ENCODE data around the gene PCBP3. TPM values are rescaled to one million over a fixed set of nuclear protein-coding genes. Genes with fewer than 3 reads are reported as not detected.

The PCBP3 gene
- total RNA-seq, 1 experiment from 2014 or later: 0.23 TPM

DNA sequence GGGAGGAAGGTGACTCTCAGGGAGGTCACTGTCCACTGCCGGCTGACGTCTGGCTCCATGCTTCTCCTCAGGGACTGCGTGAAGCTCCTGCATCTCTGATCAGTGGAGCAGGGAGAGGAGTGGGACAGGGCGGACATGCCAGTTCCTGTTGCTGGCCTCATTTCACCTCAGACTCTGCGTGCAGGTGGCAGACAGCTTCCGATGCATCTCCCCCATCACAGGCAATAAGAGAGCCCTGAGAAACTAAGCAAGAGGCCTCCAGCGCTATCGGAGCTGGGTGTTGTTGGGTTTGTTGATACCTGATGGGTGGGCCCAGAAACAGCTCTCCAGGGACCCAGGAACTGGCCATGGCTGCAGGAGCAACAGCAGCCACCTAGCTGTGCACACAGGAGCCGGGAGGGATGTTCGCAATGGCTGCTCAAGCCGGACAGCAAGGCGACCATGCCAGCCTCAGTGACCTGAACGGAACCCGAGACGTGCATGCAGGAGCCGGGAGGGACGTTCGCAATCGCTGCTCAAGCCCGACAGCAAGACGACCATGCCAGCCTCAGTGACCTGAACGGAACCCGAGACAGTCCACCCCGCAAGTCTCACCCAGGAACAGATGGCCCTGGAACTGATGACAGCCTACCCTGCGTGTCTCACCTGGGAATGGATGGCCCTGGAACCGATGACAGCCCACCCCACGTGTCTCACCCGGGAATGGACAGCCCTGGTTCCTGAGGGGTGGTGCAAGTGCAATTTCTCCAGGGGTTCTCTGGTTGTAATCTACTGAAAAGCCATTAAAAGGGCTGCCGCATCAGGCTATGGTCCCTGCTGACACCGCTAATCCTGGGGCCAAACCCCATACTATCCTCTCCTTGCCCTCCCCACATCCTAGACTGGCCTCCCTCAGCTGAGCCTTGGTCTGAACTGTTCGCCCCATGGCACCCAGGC, 14.2 kb upstream of the PCBP3 start:
- peaks cover 21% of the 10 kb centered on the region for H3K27me3 ChIP-seq
- no peak for DNase-seq
- no peaks in the 10 kb centered on the region for H3K36me3 ChIP-seq
- H3K4me3 ChIP-seq: no peak overlapping the region
- no peaks in the 10 kb centered on the region; the same call in 1 of the 2 replicates for H3K9me3 ChIP-seq

DNA sequence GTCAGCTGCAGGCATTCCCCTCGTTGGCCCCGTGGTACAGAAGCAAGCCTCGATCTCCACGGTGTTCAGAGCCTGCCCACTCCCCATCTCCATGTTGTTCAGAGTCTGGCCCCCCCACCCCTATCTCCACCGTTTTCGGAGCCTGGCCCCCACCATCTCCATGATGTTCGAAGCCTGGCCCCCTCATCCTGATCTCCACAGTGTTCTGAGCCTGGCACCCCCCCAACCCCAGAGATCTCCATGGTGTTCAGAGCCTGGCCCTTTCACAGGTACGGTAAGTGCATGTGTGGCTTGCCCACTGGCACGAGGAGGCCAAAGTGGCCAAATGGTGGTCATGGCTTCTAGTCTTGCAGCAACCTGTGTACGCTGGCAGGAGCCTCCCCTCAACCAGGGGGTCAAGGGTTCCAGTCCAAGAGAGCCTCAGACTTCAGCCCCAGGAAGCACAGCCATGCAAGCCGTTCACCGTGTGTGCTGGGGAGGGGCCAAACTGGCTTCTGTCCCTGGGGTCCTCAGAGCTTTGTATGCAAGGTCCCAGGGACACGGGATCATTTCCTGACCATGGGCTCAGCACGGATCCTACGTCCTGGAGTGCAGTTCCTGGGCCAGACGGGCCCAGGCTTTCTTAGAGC, 13.3 kb upstream of the PCBP3 start:
- no peaks in the 10 kb centered on the region for H3K36me3 ChIP-seq
- no peaks in the 10 kb centered on the region; the same call in 1 of the 2 replicates for H3K9me3 ChIP-seq
- DNase-seq: no peak
- no peak overlapping the region for H3K4me3 ChIP-seq
- peaks cover 21% of the 10 kb centered on the region for H3K27me3 ChIP-seq

DNA sequence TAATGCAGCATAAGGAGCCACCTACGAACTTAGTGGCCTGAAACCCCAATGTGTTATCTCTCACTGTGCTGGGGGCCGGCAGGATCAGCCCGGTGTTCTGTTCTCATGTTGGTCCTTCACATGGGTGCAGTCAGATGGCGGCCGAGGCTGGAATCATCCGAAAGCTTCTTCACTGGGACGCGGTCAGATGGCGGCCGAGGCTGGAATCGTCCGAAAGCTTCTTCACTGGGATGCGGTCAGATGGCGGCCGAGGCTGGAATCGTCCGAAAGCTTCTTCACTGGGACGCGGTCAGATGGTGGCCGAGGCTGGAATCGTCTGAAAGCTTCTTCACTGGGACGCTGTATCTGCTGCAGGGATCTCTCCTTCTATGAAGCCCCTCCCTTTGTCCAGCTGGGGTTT, 12.6 kb upstream of the PCBP3 start:
- no peak for DNase-seq
- Histone ChIP-seq H3K27me3 (peaks cover 21% of the 10 kb centered on the region), H3K36me3 (no peaks in the 10 kb centered on the region), H3K4me3 (no peak overlapping the region), H3K9me3 (peaks cover 6% of the 10 kb centered on the region)

DNA sequence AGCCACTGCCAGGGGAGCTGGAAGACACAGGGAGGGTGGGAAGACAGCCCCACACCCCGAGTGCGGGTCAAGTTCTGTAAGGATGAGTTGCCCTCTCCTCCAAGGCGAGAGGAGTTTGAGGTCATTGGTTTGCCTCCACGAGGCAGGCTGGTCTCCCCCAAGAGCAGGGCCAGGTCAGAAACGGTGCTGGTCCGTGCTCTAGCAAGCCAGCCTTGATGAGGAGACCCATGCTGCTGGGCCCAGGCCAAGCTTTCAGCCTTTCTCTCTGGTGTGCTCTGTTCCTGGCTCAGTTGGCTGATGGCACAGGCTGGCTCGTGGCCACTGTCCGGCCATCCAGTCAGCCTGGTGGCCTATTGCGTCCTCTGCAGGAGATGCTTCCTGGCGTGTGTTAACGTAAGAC, 12.0 kb upstream of the PCBP3 start:
- no peak overlapping the region for H3K4me3 ChIP-seq
- no peaks in the 10 kb centered on the region for H3K36me3 ChIP-seq
- peaks cover 6% of the 10 kb centered on the region for H3K9me3 ChIP-seq
- peaks cover 21% of the 10 kb centered on the region for H3K27me3 ChIP-seq
- no peak for DNase-seq

DNA sequence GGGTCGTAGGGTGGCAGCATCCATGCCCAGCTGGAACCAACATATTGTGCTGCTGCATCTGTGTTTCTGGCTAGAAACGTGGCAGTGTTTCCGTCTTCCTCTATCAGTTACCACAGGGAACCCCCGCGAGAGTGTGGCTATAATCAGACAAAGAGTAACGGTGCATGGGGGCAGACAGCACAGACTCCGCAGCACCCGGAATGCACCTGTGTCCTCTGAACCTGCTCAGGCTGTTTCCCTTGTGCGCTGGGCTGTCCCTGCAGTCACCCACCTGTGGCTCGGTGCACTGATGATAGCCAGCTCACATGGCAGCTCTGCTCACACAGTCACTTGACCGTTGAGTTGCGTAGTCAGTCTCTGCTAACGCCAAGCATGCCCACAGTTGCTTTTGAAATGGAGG, 11.4 kb upstream of the PCBP3 start:
- Histone ChIP-seq H3K27me3 (peaks cover 17% of the 10 kb centered on the region), H3K36me3 (no peaks in the 10 kb centered on the region), H3K4me3 (no peak overlapping the region), H3K9me3 (peaks cover 6% of the 10 kb centered on the region)
- no peak for DNase-seq

DNA sequence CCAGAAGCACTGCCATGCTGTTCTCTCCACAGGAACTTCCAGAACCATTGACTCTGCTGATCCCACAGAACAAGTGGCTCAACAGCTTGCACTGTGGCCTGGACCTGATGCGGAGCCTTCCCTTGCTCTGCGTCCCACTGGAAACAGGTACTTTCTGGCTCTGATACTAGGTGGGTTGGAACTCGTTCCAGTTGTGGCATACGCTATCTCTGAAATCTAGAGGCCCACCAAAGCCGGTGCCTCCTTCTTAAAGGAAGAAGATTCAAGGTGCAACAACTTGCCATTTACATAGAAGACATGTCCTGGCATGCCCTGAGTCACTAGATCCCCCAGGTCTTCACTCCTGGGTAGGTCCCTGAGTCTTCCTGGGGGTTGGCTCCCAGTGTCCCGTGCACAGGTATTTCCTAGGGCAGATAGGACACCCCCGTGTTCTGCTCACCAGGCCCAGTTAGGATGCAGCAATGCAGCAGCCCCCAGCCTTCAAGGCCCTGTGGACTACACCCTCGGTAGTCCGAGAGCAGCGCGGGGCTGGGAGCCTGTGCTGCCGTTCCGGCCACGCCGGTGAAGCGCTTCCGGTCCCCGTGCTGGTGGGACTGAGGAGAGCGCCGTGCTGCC, 10.8 kb upstream of the PCBP3 start:
- DNase-seq: no peak
- peaks cover 6% of the 10 kb centered on the region for H3K9me3 ChIP-seq
- no peaks in the 10 kb centered on the region for H3K36me3 ChIP-seq
- no peak overlapping the region for H3K4me3 ChIP-seq
- peaks cover 13% of the 10 kb centered on the region for H3K27me3 ChIP-seq

DNA sequence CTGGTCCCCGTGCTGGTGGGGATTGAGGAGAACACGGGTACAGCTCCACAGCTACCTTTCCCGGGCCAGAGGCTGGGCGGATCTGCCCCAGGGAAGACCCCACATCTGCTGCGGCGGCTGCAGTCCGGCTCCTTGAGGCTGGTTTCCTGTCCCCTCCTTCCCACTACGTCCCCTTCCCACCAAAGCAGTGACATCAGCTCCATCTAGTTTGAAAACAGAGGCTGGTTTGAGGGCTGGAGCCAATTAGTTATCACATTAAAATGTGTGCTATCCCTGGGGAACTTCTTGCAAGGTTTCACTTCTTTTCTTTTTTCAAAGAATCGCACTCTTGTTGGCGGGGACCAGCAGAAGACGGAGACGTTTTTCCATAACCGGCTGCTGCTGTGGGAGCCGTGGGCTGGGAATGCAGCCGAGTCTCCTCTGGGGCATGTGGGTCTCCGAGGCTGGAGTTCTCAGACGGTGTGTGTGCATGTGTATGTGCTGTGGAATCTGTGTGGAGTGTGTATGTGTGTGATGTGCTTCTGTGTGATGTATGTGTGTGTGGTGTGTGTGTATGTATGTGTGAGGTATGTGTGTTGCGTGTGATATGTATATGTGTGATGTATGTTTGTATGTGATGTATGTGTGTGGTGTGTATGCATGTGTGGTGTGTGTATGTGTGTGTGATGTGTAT, 8.9 kb upstream of the PCBP3 start:
- no peak for DNase-seq
- peaks cover 6% of the 10 kb centered on the region for H3K9me3 ChIP-seq
- peaks cover 3% of the 10 kb centered on the region; the same call in 1 of the 2 replicates for H3K27me3 ChIP-seq
- H3K4me3 ChIP-seq: no peak overlapping the region
- no peaks in the 10 kb centered on the region for H3K36me3 ChIP-seq

DNA sequence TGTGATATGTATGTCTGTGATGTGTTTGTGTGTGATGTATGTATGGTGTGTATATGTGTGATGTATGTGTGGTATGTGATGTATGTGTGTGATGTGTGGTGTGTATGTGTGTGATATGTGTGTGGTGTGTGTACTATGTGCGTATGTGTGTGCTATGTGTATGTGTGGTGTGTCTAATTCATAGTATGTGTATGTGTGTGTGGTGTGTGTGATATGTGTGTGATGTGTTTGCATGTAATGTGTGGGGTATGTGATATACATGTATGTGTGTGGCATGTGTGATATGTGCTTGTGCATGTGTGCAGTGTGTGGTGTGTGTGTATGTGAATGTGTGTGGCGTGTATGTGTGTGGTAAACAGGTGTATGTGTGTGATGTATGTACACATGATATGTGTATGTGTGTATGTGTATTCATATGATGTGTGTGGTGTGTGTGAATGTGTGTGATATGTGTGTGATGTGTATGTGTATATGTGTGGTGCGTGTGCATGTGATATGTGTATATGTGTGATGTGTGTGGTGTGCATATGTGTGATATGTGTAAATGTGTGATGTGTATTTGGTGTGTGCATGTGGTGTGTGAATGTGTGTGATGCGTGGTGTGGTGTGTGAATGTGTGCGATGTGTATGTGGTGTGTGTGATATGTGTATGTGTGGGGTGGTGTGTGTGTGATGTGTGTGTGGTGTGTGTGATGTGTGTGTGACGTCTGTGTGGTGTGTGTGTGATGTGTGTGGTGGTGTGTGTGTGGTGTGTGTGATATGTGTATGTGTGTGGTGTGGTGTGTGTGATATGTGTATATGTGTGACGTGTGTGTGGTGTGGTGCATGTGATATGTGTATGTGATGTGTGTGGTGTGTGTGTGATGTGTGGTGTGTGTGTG, 8.0 kb upstream of the PCBP3 start:
- no peak for DNase-seq
- Histone ChIP-seq H3K27me3 (peaks cover 3% of the 10 kb centered on the region; the same call in 1 of the 2 replicates), H3K4me3 (no peak overlapping the region), H3K9me3 (peaks cover 6% of the 10 kb centered on the region), H3K36me3 (no peaks in the 10 kb centered on the region)

DNA sequence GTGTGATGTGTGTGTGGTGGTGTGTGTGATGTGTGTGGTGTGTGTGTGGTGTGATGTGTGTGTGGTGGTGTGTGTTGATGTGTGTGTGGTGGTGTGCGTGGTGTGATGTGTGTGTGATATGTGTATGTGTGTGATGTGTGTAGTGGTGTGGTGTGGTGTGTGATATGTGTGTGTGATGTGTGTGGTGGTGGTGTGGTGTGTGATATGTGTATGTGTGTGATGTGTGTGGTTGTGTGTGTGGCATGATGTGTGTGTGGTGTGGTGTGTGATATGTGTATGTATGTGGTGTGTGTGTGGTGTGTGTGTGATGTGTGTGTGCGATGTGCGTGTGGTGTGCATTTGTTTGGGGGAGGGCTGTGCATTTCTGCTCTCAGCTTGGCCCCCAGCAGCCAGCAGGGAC, 7.1 kb upstream of the PCBP3 start:
- Histone ChIP-seq H3K27me3 (peaks cover 3% of the 10 kb centered on the region; the same call in 1 of the 2 replicates), H3K9me3 (peaks cover 6% of the 10 kb centered on the region), H3K36me3 (no peaks in the 10 kb centered on the region), H3K4me3 (no peak overlapping the region)
- DNase-seq: no peak

DNA sequence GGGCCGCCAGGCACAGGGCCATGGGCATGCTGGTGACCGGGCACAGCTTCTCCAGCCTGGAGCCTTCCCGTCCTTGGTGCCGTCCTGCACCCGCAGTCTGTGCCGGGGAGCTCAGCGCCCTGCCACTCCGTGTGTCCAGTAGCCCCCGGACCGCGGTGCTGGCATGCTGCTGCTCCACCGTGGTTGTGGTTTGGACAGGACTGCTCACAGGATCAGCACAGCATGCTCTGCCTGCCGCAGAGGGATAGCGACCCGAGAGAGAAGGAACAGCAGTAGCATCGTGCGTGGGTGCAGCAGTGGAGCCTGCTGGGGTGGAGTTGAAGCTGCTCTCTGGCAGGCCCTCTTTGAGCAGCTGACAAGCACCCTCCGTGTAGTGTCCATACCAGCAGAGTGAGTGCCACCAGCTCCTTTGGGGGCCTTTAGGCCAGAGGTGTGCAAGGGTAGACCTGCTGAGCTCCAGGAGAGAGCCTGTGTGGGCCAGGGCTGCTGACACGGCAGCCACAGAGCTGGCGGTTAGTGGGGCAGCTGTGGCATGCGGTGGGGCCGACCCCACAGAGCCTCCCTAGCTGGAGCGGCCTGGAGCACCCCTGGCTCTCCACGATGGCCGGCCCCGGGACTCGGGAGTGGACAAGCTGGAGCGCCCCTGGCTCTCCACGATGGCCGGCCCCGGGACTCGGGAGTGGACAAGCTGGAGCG, 6.4 kb upstream of the PCBP3 start:
- H3K36me3 ChIP-seq: no peaks in the 10 kb centered on the region
- peaks cover 6% of the 10 kb centered on the region for H3K9me3 ChIP-seq
- no peak overlapping the region for H3K4me3 ChIP-seq
- 0 out of 2 replicates have a peak, but pooled peaks cover 3% of the 10 kb centered on the region for H3K27me3 ChIP-seq
- DNase-seq: peak; percentile 58

DNA sequence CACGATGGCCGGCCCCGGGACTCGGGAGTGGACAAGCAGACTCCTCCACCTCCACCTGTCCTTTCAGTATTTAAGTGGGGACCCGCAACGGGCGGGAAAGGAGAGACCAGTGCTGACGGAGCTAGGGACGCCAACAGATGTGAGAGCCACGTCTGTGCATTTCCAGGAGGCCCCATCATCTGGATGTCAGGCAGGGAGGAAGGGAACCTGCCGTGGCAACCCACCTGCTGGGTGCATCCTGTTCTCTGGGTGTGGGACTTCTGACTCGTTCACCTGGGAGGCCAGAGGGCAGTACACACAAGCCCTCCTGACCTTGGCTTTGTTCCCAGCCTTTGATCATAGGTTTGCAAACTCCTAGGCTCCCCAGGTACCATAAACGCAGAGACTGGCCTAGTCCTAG, 5.6 kb upstream of the PCBP3 start:
- Histone ChIP-seq H3K9me3 (peaks cover 6% of the 10 kb centered on the region), H3K27me3 (0 out of 2 replicates have a peak, but pooled peaks cover 3% of the 10 kb centered on the region), H3K4me3 (no peak overlapping the region), H3K36me3 (no peaks in the 10 kb centered on the region)
- DNase-seq: no peak

DNA sequence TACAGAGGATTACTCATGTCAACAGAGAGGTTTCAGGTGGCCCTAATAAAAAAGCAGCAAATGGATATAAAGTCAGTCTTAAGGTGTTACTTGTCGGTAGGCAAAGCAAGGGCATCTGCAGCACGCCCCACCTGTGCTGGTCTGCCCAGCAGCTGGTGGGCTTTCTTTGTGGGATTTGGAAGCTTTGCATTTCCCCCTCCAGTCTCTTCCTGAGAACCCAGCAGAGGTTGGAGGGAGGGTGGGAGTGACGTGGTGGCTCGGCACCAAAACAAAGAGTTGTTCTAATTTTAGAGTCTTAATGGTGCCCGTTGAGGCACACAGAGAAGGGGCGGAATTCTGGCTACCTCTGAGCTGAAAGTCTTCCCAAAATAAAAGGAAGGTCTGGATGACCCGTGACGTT, 4.8 kb upstream of the PCBP3 start:
- Histone ChIP-seq H3K27me3 (0 out of 2 replicates have a peak, but pooled peaks cover 3% of the 10 kb centered on the region), H3K36me3 (no peaks in the 10 kb centered on the region), H3K9me3 (peaks cover 6% of the 10 kb centered on the region), H3K4me3 (no peak overlapping the region)
- no peak for DNase-seq

DNA sequence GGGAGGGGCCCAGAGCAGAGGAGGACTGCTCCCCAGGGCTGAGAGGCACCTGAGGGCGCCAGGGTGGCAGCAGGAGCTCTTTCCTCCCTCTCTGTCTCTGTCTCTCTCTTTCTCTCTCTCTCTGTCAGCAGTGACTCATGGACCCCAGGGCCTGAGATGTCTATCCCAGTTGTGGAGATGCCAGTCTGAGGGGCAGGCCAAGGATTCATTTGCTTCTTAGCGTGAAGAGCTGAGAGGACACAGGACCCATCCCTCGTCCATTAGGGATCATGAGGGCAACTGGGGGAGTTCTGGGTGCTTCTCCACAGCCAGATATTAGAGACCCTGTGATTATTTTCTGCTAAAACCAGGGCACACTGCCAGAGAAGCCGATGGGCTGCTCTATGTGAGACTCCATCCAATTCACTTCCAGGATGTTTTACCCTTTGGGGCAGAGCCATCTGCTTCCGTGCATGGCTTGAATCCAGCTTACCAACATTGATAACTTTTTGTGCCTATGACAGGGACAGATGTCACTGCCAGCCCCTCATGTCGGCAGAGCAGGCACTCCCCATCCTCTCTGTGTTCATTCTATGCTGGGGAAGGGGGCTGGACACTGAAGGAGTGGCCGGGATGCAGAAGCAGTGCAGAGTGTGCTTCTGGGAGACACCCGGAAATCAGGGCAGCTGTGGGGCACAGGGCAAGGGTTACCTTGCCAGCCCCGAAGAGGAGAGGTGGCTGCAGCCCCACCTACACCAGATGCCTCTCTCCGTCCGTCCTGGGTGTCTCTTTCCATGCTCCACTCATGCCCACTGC, 4.1 kb upstream of the PCBP3 start:
- DNase-seq: peak; percentile 55
- Histone ChIP-seq H3K27me3 (peaks cover 5% of the 10 kb centered on the region; the same call in 1 of the 2 replicates), H3K9me3 (peaks cover 6% of the 10 kb centered on the region), H3K4me3 (no peak overlapping the region), H3K36me3 (no peaks in the 10 kb centered on the region)

DNA sequence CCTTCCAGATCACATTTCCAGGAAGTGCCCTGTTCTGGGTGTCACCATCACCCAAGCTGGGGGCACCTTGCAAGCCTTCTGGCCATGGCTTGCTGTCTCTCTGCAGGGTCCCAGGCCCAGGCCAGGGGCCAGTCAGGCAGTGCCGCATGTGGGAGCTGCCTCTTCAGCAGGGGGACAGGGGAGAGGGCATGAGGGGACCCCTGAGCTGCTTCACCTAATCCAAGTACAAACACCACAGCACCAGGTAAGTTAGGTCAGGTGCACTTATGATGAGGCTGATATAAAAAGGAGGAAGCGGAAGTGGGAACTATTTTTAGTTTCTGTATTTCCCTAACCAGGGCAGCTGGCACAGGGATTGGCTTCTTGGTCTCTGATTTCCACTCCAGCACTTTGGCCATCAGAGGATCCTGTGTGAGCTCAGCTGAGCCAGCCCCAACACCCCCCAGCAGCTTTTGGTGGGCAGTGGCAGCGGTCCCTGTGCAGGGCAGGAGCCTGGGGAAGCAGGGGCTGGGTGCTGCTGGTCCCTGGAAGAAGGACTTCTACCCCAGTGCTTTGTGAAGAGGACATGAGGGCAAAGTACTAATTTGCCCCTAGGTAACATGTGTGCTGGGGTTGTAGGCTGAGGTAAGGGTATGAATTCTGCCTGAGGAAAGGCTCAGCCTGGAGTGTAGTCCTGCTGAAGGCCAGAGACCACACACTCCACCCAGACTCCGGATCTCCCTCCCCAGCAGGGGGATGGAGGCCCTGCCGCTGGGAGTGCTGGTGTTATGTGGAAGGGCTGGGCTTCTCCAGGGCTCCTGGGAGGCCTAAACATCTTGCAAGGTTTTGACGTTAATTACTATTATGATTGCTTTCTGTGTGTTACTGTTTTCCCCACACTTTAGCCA, 3.3 kb upstream of the PCBP3 start:
- Histone ChIP-seq H3K36me3 (no peaks in the 10 kb centered on the region), H3K27me3 (peaks cover 12% of the 10 kb centered on the region), H3K4me3 (no peak overlapping the region), H3K9me3 (peaks cover 6% of the 10 kb centered on the region)
- DNase-seq: no peak
